ENCODE measurements around the gene SLAIN1. TPM values are rescaled to one million over a fixed set of nuclear protein-coding genes. Genes with fewer than 3 reads are reported as not detected.

Gene SLAIN1
- total and polyA plus RNA-seq, 2 of the 13 experiments (the other 11 are each of a cell fraction or from before 2014, with no cell fraction given), result 1.2 to 4.5 TPM

GRCh38 chr13:77701305-77701704 lies 3.8 kb downstream of the SLAIN1 start:
- Histone ChIP-seq H3K27me3 (ENCODE audit: control insufficient read depth in 1 of 2, insufficient read depth in 2 of 2, low read length in 2 of 2) (peaks cover 3 to 14% of the 10 kb centered on the region in 2 experiments; a peak in 3 of 5 replicates), H4K20me1 (ENCODE audit: insufficient read depth, low read length) (no peaks in the 10 kb centered on the region), H3K9ac (ENCODE audit: insufficient read depth, low read depth, low read length) (no peak overlapping the region), H3K36me3 (replicated peaks in 1 of 2; ENCODE audit: control insufficient read depth in 1 of 2, insufficient read depth in 2 of 2, low read length in 2 of 2) (no peaks in the 10 kb centered on the region), H3K4me1 (ENCODE audit: insufficient read depth, low read length) (no peaks in the 10 kb centered on the region; the same call in 1 of the 2 replicates), H2AFZ (ENCODE audit: low read length) (no peak overlapping the region), H3K27ac (ENCODE audit: extremely low read length, insufficient read depth, low read length) (no peak overlapping the region), H3K9me3 (ENCODE audit: low read length) (no peaks in the 10 kb centered on the region), H3K79me2 (ENCODE audit: insufficient read depth, low read length) (no peaks in the 10 kb centered on the region), H3K4me2 (ENCODE audit: low read depth, low read length) (no peak overlapping the region), H3K4me3 (replicated peaks in 1 of 3; ENCODE audit: insufficient read depth in 1 of 3, low read depth in 2 of 3, low read length in 3 of 3) (no peak overlapping the region)
- POLR2A ChIA-PET, result no interaction called here
- CTCF ChIA-PET (ENCODE audit: low intra/inter-chr PET ratio, low total read pairs), result no interaction called here
- in situ Hi-C loops (cut with HindIII; ENCODE audit: extremely low pct_ligation_motif_present, low pct_unique_long_range_greater_than_20kb) (no loop called here), intact Hi-C loops (cut with micrococcal nuclease; ENCODE audit: unreplicated experiment) (no loop called here)
- FAIRE-seq (no peak), ATAC-seq (no peak), DNase-seq (ENCODE audit: low spot score) (no peak)
- TF ChIP-seq ZNF710 (CRISPR knock-in tag; IDR thresholded peaks at IDR 0.05; ENCODE audit: borderline replicate concordance), result no peak
- peak; percentile 70; the same call in 1 of the 2 replicates for TF ChIP-seq HNRNPUL1 (IDR thresholded peaks at IDR 0.05; ENCODE audit: low read depth, low read length)
- TF ChIP-seq, protein P1, sequence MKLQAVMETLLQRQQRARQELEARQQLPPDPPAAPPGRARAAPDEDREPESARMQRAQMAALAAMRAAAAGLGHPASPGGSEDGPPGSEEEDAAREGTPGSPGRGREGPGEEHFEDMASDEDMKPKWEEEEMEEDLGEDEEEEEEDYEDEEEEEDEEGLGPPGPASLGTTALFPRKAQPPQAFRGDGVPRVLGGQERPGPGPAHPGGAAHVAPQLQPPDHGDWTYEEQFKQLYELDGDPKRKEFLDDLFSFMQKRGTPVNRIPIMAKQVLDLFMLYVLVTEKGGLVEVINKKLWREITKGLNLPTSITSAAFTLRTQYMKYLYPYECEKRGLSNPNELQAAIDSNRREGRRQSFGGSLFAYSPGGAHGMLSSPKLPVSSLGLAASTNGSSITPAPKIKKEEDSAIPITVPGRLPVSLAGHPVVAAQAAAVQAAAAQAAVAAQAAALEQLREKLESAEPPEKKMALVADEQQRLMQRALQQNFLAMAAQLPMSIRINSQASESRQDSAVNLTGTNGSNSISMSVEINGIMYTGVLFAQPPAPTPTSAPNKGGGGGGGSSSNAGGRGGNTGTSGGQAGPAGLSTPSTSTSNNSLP (IDR thresholded peaks at IDR 0.05; ENCODE audit: low read depth, low read length), result peak; percentile 32; the same call in 1 of the 2 replicates
- no TSS peak for BruUV-seq (replicated peaks)

DNA sequence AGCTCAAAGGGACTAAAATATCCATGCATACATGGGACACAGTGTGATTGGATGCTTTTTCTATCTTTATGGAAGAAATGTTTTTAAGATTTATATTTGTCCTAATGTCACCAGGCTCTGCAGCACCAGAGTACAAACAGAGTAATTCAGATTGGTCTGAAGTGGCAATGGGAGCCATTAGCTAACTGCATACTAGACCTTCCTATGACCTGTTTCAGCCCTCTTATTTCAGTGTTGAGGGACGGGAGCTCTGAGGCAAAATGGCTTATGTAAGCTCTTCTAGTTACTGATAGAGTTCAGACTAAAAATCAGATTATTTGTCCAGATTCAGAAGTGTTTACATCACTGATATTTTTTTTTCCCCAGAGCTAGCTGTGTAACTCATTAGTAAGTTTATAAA lies 4.9 kb downstream of the SLAIN1 start:
- ChIA-PET POLR2A (no interaction called here), CTCF (ENCODE audit: low intra/inter-chr PET ratio, low total read pairs) (no interaction called here)
- Histone ChIP-seq H3K4me2 (ENCODE audit: low read depth, low read length) (no peak overlapping the region), H3K27ac (ENCODE audit: extremely low read length, insufficient read depth, low read length) (no peak overlapping the region), H3K9me3 (ENCODE audit: low read length) (peaks cover 3% of the 10 kb centered on the region; the same call in 1 of the 2 replicates), H3K36me3 (replicated peaks in 1 of 2; ENCODE audit: control insufficient read depth in 1 of 2, insufficient read depth in 2 of 2, low read length in 2 of 2) (no peaks in the 10 kb centered on the region), H3K9ac (ENCODE audit: insufficient read depth, low read depth, low read length) (no peak overlapping the region), H4K20me1 (ENCODE audit: insufficient read depth, low read length) (no peaks in the 10 kb centered on the region), H2AFZ (ENCODE audit: low read length) (no peak overlapping the region), H3K4me3 (replicated peaks in 1 of 3; ENCODE audit: insufficient read depth in 1 of 3, low read depth in 2 of 3, low read length in 3 of 3) (no peak overlapping the region), H3K79me2 (ENCODE audit: insufficient read depth, low read length) (no peaks in the 10 kb centered on the region), H3K27me3 (ENCODE audit: control insufficient read depth in 1 of 2, insufficient read depth in 2 of 2, low read length in 2 of 2) (peaks cover 1 to 10% of the 10 kb centered on the region in 2 experiments; a peak in 2 of 5 replicates), H3K4me1 (ENCODE audit: insufficient read depth, low read length) (no peaks in the 10 kb centered on the region; the same call in 1 of the 2 replicates)
- no TSS peak for BruUV-seq (replicated peaks)
- no peak for FAIRE-seq
- ATAC-seq, result no peak
- 50% methylated on average over 1 of the region's 1 CpG for WGBS (ENCODE audit: low lambda C conversion rate)
- no peak for DNase-seq (ENCODE audit: low spot score)
- in situ Hi-C loops (cut with HindIII; ENCODE audit: extremely low pct_ligation_motif_present, low pct_unique_long_range_greater_than_20kb), result no loop called here
- intact Hi-C loops (cut with micrococcal nuclease; ENCODE audit: unreplicated experiment), result no loop called here
- TF ChIP-seq, protein P2, sequence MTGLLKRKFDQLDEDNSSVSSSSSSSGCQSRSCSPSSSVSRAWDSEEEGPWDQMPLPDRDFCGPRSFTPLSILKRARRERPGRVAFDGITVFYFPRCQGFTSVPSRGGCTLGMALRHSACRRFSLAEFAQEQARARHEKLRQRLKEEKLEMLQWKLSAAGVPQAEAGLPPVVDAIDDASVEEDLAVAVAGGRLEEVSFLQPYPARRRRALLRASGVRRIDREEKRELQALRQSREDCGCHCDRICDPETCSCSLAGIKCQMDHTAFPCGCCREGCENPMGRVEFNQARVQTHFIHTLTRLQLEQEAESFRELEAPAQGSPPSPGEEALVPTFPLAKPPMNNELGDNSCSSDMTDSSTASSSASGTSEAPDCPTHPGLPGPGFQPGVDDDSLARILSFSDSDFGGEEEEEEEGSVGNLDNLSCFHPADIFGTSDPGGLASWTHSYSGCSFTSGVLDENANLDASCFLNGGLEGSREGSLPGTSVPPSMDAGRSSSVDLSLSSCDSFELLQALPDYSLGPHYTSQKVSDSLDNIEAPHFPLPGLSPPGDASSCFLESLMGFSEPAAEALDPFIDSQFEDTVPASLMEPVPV (CRISPR knock-in tag; IDR thresholded peaks at IDR 0.05), result no peak
- TF ChIP-seq ZNF790 (CRISPR knock-in tag; IDR thresholded peaks at IDR 0.05; ENCODE audit: borderline replicate concordance), result no peak
- no peak for TF ChIP-seq CHCHD3 (CRISPR knock-in tag; IDR thresholded peaks at IDR 0.05)
- no peak for TF ChIP-seq ZNF17 (CRISPR knock-in tag; IDR thresholded peaks at IDR 0.05)
- TF ChIP-seq CBFB (CRISPR knock-in tag; IDR thresholded peaks at IDR 0.05), result no peak
- TF ChIP-seq, protein P3, sequence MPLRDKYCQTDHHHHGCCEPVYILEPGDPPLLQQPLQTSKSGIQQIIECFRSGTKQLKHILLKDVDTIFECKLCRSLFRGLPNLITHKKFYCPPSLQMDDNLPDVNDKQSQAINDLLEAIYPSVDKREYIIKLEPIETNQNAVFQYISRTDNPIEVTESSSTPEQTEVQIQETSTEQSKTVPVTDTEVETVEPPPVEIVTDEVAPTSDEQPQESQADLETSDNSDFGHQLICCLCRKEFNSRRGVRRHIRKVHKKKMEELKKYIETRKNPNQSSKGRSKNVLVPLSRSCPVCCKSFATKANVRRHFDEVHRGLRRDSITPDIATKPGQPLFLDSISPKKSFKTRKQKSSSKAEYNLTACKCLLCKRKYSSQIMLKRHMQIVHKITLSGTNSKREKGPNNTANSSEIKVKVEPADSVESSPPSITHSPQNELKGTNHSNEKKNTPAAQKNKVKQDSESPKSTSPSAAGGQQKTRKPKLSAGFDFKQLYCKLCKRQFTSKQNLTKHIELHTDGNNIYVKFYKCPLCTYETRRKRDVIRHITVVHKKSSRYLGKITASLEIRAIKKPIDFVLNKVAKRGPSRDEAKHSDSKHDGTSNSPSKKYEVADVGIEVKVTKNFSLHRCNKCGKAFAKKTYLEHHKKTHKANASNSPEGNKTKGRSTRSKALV (CRISPR knock-in tag; IDR thresholded peaks at IDR 0.05), result no peak
- no peak for TF ChIP-seq EZH2 (conservative IDR thresholded peaks at IDR 0.05; ENCODE audit: low read depth, low read length)
- no peak for TF ChIP-seq ZNF30 (CRISPR knock-in tag; IDR thresholded peaks at IDR 0.05)

Measured in HepG2 (cell line).